SK-N-DZ (cell line): Measurements from ENCODE around the gene MED9.

Source experiments
- DNase-seq: peaks from one replicate; pipeline ENCODE4 v3.0.0-alpha.2; 2015; ENCODE audit warnings: low spot score

MED9 gene

DNA sequence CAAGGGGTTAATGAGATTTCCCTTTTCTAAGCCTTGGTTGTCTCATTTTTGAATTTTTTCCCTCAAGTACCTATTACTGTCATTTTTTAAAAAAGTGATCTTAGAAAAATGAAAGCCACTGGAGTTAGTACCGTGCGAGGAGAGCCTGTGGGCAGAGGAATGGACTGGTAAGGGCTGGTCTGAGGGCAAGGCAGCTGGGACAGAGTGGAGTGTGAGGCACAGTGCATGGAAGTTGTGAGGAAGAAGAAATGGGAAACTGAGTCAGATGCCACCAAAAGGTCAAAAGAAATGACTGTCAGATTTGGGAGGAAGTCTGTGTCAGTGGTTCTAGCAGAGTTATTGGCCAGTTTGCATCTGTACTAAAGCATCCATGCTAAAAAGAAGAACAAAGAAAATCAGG lies 11.2 kb downstream of the MED9 start:
- no peak for DNase-seq

DNA sequence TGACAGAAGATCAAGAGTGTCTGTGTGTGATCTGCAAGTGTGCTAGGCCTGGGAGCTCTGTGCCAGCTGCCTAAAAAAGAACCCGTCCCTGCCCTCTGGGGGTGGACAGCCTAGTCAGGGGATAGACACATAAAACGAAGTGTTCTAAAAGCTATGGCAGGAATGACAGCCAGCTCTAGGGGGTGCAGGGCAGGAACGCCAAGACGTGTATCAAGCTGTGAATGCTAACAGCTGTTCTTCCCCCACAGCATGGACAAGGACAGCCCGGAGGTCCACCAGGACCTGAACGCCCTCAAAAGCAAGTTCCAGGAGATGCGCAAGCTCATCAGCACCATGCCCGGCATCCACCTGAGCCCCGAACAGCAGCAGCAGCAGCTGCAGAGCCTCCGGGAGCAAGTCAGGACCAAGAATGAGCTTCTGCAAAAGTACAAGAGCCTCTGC lies 14.3 kb downstream of the MED9 start:
- DNase-seq = no peak

DNA sequence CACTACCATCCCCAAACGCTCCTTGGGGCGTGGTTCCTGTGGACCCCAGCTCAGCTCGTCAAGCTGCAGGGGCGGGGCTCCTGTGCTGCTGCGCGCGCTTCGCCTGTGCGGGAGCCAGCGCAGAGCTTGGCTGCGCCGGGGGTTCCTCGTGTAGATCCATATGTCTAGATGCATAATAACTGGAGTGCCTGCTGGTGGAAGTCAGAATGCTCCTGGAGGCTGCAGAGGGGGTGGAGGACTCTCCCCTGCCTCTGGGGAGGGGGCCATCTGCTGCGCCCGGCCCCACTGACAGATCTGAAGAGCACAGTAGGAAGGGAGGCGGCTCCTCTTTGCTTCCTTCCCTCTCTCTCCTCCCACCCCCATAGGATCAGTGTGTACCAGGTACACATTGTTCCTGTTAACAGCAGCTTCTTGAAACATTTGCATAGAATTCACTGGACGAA lies 14.8 kb downstream of the MED9 start:
- no peak for DNase-seq

DNA sequence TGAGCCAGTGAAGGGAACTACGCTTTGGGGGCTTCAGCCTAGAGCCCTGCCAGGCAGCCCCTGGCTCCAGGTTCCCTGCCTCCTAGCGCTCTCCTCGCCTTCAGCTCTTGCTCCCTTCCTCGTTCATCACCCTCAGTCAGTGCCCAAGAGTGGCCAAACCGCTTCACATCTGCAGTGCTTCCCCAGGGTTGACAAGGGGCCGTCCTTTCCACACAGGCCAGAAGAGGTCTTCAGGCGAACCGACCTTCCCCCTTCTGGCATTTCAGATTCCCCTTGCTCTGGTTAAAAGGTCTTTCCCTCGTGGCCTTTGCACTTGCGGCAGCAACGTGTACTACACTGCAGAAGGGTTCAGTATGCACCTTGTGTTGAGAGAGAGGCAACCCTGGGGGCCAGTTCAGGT lies 15.3 kb downstream of the MED9 start:
- no peak for DNase-seq

DNA sequence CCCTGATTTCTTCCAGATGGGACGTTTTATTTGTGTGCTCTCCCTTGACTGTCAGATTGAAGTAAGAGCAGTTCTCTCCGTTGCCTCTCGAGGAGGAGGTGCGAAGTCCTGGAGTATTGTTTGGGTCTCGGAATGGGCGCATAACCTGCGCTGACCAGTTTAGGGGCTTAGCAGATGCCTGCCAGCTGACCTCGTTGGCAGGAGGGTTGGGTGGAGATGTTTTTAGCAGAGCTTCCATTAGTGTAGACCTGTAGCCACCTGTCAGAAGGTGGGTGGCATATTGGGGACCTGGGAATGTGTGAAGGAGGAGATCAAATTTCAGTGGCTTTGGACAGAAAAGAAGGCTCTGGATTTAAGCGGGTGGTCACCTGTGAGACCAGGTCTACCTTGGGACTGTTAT lies 15.8 kb downstream of the MED9 start:
- no peak for DNase-seq

DNA sequence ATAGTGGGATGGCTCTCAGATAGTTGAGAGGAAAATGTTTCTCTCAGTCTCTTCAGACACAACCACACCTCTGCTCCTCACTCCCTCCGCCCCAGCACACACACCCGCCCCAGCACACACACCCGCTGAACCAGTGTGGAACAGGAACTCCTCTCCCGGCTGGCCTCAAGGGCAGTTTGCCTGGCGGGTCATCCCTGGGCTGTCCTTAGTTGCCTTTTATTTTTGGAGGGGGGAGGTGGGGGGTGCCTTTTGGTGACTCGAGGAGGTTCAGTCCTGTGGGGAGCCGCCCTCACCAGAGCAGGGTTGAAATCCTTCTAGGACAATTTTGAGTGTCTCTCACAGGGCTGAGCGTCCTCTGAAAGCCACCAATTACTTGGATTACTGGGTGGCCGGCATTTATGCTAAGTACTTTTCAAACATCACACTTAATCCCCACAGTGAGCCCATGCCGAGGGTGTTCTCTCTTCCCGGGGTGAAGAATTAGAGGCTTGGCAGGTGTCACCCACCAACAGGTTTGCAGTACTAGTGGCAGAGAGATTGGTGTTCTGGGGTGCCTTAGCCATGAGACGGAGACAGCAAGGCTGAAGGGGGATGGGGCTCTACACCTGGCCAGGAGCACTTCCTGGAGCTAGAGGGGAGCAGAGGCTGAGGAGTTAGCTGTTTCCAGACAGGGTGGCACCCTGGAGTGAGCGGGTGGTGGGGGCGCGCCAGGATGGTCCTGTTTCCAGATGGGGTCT lies 16.6 kb downstream of the MED9 start:
- no peak for DNase-seq

DNA sequence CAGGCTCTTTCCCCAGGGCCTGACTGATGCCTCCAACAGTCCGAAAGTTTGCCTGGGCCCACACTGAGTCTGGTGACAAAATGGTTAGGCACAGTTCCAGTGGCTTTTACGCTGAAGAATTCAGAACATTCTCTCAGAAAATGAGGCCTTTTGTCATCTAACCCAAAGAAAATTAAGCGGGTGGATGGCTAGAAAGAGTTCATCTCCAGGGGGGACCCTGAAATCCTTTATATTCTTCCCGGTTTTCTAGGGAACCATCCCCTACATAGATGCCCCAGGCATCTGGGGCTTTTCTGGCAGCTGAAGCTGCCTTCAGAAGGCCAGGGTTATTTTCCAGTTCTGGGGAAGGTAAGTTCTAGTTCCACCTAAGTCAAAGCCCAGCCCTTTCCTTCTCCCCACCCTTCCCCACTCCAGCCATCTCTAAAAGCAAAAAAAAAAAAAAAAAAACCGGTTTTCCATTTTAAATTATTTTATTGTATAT lies 17.2 kb downstream of the MED9 start:
- no peak for DNase-seq

DNA sequence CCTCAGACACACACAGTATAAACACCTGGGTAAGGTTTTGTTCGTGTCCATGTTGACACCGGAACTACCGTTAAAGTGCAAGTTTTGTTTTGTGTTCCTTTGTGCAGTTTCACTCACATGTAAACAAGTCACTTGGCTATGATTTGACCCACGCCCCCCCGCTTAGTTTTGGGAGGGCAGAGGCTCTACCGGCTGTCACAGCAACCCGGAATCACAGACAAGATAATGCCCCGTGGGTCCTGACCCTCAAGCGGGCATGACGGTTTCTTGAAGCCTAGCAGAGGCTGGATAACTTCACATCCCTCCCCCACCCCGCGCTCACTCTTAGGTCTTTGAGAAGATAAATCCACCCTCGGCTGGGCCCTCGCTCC lies 17.7 kb downstream of the MED9 start:
- no peak for DNase-seq

DNA sequence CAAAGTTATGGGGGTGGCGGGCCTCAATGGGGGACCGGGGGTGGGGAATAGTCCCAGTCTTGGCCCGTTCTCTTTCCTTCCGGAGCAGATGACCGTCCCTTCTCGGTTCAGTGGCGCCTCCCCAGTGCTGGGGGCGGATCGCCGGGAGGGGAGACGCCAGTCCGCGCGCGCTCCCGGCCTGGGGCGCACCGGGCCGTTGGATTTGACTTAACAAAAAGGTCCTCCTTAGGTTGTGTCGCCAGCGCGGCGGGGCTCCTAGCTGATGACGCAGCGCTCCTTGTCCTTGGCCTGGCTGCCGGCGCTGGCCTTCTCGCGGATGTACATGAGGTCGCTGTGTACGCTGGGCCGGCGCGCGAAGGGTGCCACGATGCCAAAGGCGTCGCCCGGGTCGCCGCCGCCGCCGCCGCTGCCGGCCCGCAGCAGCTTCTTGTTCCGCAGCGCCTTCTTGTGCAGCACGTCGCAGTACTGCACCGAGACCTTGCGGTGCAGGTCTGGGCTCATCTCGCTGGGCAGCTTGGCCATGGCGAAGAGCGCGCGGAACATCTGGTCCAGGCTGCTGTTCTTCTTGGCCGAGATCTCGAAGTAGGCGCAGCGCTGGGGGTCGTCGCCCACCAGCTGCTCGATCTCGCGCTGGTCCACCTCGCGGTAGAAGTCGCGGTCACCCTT lies 18.2 kb downstream of the MED9 start:
- DNase-seq = no peak

DNA sequence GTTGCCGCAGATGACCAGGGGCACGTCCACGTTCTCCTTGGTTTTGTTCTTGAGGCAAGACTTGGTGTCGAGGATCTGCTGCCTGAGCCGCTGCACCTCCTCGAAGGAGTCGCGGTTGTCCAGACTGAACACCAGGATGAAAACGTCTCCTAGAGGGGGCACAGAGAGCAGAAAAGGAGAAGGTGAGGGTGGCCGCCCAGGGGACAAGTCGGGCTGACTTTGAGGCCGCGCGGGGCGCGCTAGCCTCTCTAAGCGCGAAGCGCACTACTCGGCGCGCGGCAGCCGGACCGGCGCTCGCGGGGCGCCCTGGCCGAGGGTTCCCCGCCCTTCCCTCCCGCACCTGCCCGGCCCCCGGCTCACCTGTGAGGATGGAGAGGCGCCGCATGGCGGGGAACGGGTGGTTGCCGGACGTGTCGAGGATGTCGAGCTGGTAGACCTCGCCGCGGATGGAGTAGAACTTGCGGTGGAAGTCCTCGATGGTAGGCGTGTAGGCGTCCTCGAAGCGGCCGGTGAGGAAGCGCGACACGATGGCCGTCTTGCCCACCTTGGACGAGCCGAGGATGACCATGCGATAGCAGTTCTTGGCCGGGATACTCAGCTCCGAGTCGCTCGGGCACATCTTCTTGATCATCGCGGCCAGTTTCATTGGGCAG lies 18.9 kb downstream of the MED9 start:
- no peak for DNase-seq

DNA sequence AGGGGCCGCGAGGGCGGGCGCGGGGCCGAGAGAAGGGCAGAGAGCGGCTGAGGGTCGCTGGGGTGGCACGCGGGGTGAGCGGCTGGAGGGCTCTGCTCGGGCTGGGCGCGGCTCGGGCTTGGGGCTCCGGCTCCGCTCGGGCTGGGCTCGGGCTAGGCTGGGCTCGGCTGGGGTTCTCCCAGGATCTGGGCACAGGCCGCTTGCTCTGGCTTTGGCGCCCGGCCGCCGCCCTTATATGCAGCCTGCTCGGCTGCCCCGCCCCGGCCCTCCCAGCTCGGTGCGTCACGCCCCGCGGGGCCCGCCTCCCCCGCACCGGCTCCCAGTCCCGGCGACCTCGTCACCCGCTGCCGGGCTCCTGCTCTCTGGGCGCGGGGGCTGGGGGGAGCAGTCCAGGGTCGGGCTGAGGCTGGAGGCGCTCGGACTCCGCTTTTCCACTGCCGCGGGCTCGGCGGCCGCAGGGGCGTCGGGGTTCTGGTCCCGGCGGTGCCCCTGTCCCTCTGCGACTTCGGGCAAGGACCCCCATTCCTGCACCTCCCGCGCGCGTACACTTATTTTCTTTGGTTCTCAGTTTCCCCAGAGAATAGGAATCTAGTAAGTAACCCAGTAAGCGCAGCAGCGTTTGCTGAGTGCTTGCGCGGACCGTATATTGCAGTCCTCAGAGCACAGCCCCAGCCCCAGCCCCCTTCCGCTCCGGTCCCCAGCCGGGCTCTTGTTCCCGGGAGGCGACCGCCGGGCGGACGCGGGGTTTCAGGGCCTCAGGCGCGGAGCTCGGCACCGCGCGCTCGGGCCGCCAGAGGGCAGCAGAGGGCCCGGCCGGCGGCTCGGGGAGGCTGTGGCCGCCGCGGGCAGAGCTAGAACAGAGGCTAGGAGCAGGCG lies 19.6 kb downstream of the MED9 start, which contains the start of gene RASD1:
Gene RASD1 (minus strand): TSS at position 207 of the 876 bp plus-strand sequence. CDS start 214 bp downstream, outside the sequence.
- peak; percentile 82 for DNase-seq

DNA sequence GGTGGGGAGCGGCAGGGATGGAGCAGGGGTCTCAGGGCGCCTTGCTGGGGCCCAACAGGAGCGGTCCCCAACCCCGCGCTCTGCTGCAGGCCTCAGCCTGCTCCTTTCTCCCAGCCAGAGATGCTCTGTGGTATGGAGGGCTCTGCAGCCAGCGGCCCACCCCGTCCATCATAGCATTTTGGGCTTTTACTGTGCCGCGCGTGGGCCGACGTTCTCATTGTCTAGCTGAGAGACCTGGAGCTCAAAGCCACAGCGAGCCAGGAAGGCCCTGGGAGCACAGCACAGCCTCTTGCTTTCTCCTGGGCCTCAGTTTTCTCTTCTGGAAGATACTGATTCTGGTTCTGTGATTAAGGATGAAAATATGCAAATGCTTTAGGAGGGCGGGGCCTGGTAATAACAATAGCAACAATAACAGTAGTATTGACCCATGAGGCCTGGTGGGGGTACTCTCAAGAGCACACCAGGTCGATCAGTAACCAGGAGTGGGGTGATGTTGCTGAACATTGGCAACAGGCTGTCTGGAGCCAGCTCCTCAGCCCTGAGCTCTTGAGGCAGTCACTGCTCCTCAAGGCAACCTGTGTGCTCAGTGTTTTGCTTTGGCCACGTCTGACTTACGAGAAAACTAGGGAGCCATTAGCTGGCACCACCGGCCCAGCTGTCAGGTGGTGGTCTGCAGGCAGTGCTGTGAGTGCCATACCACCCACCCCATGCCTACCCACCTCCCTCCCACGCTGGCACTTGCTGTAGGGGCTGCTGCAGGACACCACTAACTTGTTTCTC lies 20.5 kb downstream of the MED9 start:
- no peak for DNase-seq

DNA sequence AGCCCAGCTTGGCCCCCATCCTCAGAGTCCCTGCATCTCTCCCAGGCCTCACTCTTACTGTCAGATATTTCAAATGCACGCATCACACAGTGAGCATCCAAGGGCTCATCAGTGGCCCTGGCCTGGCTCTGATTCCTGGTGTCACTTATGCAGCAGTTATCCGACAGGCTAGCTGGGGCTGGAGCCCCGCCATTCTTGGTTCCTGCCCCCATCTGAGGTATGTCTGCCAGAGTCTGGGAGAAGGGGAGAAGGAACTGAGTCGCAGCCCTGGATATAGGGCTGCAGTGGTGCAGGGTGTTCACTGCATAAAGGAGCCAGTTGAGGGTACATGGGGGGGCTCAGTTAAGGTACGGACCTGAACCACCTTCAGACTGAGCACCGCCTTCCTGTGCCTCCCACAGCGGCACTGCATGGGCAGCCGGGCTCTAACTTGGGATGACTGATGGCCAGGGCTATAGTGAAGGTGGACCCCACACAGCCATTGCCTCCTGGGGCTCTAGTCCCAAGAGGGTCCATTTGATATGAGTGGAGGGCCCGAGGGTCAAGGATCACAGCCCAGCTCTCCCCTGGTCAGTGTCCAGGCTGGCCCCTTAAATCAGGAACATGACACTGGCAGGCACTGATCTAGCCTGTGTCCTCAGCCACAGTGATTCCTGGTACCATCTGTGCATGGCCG lies 21.2 kb downstream of the MED9 start:
- no peak for DNase-seq

DNA sequence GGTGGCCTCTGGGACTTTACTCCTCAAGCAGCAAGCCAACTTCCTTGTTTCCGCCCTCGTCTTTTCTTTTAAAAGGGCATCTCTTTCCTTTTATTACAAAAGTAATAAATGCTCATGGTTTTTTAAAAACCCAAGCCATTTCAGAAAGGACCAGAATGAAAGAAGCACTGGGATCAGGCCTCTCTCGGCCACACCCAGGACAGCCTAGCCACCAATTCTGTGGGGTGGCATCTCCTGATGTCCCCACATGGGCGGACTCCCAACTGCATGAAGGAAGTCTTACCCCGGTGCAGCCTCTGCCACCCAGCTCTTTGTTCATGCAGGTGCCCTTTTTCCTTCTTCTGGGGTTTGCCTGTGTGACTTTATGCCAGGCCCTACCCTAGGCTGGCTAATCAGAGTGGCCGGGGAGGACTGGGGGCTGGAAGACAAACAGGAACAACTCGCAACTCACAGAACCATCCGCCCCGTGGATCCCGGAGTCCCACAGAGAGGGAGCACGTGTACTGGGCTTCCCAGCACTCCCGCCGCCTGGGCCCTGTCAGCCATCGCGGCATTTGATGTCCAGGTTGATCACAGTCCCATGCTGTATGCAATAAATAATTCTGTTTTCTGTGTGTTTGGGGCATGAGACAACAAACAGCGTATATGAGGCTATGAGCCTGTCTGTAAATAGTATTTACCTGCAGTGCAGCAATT lies 22.0 kb downstream of the MED9 start:
- DNase-seq = no peak

DNA sequence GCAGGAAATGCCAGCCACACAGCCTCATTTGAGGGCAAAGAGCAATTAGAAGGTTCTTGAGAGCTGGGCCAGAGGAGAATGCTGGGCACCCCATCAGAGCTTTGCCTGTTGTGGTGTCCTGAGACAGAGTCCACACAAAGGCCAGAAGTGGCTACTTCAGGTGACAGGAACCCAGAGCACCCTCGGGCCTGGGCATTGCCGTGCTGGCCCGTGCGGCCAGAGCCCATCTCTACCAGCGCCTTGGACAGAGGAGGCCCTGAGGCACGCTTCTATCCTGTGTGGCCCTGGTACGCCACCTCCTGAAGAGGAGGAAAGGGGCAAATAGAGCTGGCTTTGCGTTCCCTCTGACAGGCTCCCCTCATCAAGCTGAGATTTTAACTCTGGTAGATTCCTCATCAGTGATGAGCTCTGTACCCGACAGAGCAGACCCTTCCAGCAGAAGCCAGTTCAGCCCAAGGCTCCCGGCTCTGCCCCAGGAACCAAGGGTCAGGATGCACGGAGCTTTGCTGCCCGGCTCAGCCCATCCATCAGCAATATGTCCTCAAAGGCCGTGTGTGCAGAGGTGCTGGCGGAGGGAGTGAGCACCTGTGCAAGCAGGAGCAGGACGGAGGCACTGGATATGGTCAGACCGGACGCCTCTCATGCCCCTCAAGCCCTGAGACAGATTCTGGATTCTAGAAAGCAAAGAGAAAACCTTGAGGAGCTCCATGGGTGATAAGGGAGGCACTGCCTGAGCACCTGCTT lies 22.8 kb downstream of the MED9 start:
- no peak for DNase-seq

DNA sequence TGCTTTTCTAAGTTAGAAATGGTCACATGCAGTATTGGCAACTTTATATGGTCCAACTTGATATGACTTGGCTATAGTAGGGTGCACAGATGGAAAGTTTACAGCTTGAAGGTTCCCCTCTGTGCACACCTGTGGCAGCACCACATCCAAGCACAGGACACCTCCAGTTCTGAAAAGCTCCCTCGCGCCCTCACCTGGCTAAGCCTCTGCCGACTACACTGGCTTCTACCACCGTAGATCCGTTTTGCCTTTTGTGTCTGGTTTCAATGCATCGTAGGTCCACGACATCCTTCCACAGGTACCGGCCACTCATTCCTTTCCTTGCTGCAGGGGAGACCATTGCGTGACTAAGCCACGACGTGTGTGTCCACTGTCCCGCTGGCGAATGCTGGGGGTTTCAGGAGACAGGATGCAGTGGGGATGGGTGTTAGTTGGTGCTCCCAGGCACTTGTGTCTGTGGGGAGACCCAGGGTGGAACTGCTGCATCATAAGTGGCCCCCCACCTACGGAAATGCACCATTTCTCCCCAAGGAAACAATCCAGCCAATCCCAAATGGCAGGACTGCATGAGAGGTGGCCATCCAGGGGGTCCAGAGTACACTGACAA lies 24.3 kb downstream of the MED9 start:
- DNase-seq = no peak

DNA sequence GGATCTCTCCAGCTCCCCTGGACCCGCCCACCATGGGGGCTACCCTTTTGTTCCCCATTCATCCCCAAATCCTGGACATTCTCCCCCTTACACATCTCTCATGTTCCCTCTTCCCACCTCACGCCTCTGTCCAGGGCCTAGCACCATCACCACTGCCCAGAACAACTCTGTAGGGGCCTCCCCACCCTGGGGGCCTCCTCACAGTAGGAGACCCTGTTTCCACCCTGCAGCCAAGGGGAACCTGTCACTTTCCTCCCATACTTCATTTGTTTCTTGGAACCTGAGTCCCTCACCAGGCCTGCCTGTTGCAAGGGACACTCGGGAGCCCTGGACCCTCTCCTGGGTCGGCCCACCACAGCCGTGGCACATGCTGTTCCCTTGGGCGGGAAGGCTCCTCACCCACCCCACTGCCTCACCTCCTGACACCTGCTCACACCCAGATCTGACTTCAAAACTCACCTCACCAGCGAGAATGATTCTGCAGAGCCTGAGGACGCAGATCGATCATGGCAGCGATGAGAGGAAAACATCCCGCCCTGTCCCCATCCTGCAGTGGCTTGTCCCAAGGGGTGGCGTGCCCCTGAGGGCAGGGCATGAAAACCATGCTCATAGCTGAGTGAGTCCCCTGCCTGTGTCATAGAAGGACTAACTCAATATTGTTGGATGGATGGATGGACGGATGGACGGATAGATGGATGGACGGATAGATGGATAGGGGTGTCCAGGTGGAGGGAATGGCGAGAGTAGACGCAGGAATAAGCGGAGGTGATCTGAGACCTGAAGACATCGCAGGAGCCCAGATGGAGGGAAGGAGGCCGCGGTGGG lies 26.2 kb downstream of the MED9 start:
- DNase-seq = no peak
